ENCODE data around the gene ANKS3.

GRCh38 chr16:4659363-4660353, 74.4 kb downstream of the ANKS3 start:
- TF ChIP-seq CEBPB (IDR thresholded peaks at IDR 0.05) (no peak), ZBTB7A (IDR thresholded peaks at IDR 0.05; ENCODE audit: low read depth) (no peak), YY1 (IDR thresholded peaks at IDR 0.05; ENCODE audit: low read depth) (no peak), TAF1 (IDR thresholded peaks at IDR 0.05; ENCODE audit: low read depth) (no peak), CREB1 (IDR thresholded peaks at IDR 0.05; ENCODE audit: low read depth) (no peak), EP300 (IDR thresholded peaks at IDR 0.05; ENCODE audit: borderline replicate concordance) (no peak), RAD21 (IDR thresholded peaks at IDR 0.05; ENCODE audit: low read depth) (no peak), TEAD4 (IDR thresholded peaks at IDR 0.05) (no peak), TCF12 (IDR thresholded peaks at IDR 0.05; ENCODE audit: low read depth) (no peak), REST (IDR thresholded peaks at IDR 0.05; ENCODE audit: low read depth) (no peak)
